Spleen (tissue), 11 donors: ENCODE results near the gene SERPINA4. TPM values are rescaled to one million over a fixed set of nuclear protein-coding genes. Genes with fewer than 3 reads are reported as not detected.
"Not testable (repeated sequence)": the region's sequence is repeated elsewhere in the genome, so short reads cannot be mapped to it uniquely, and the experiment has no call there.

Experiments
- DNase-seq: peaks from one replicate; pipeline ENCODE4 v3.0.0-alpha.2; 2020
- H3K27ac ChIP-seq, 8 donors: fragments of 200-600 bp; sonication (generic) in 7 of 8; 1 replicate in 4 of 8; 2 replicates in 4 of 8; pipeline versions ENCODE4 v1.5.0 to v1.8.0; 2016 to 2021; ENCODE audit warnings: inconsistent platforms in 4 of 8, mild to moderate bottlenecking in 4 of 8, moderate library complexity in 1 of 8
- H3K27me3 ChIP-seq, 7 donors: fragments of 200-600 bp; sonication (generic) in 6 of 7; replicated peaks in 1 of 7; 1 replicate in 4 of 7; 2 replicates in 3 of 7; pipeline versions ENCODE4 v1.5.0 to v1.8.0; 2016 to 2021; ENCODE audit warnings: inconsistent platforms in 3 of 7, mild to moderate bottlenecking in 1 of 7
- H3K36me3 ChIP-seq, 6 donors: fragments of 200-600 bp; sonication (generic) in 5 of 6; 1 replicate in 4 of 6; 2 replicates in 2 of 6; pipeline versions ENCODE4 v1.5.0 to v1.8.0; 2016 to 2021; ENCODE audit warnings: inconsistent platforms in 2 of 6
- H3K4me1 ChIP-seq, 6 donors: fragments of 200-600 bp; sonication (generic) in 5 of 6; 1 replicate in 3 of 6; 2 replicates in 3 of 6; pipeline versions ENCODE4 v1.5.0 to v1.8.0; 2016 to 2021; ENCODE audit warnings: inconsistent platforms in 3 of 6
- H3K4me3 ChIP-seq, 8 donors: fragments of 200-600 bp; sonication (generic) in 7 of 8; 1 replicate in 4 of 8; 2 replicates in 4 of 8; pipeline versions ENCODE4 v1.5.0 to v1.8.0; 2016 to 2021; ENCODE audit warnings: inconsistent platforms in 4 of 8, mild to moderate bottlenecking in 4 of 8, moderate library complexity in 2 of 8
- H3K9me3 ChIP-seq, 8 donors: fragments of 200-600 bp; sonication (generic) in 7 of 8; 1 replicate in 4 of 8; 2 replicates in 4 of 8; pipeline versions ENCODE4 v1.5.0 to v1.8.0; 2016 to 2021; ENCODE audit warnings: inconsistent platforms in 4 of 8
- POLR2A ChIP-seq, 3 donors: fragments of 450-650 bp; IDR thresholded peaks; one replicate each; pipeline ENCODE4 v1.5.1; 2017; ENCODE audit warnings: antibody characterized with exemption in 3 of 3, mild to moderate bottlenecking in 1 of 3
- POLR2AphosphoS5 ChIP-seq, 3 donors: sonication (generic); formaldehyde crosslinking; IDR thresholded peaks; one replicate each; pipeline ENCODE4 v1.5.1; 2017; ENCODE audit warnings: antibody characterized with exemption in 3 of 3
- WGBS, 5 donors: extraction: QIAGEN DNeasy Blood & Tissue Kit in 3 of 5; methylation state at CpG; one replicate each; pipeline versions ENCODE4 v1.1.5 to v1.1.7; 2013 to 2018; 5-methylcytosine and 5-hydroxymethylcytosine counted together
- intact Hi-C: fragments of 100-400 bp; cut with DNase I; formaldehyde crosslinking; loops from one replicate; pipeline ENCODE4 v1.15.0; 2023; ENCODE audit warnings: low total_unique reads
- polyA plus RNA-seq, 3 donors: library from polyadenylated mRNA; stranded (reverse); fragments of 200-250 nt; gene quantifications; one replicate each; pipeline ENCODE4 v1.2.1, GENCODE V29; 2013
- total RNA-seq, 7 donors: library from RNA; depleted of rRNA in 3 of 7; stranded (reverse); fragments of >200 nt in 3 of 7; fragmentation: NEBNext Ultra II Directional in 4 of 7; extraction: Animal tissue kit (Norgen Biotek cat#: 25700) in 4 of 7; gene quantifications; one replicate each; pipeline versions ENCODE4 v1.1.0 to v1.2.1, GENCODE V29; 2016 to 2021
- TF ChIP-seq, protein P1 (sequence below), 11 experiments: fragments of 200-600 bp in 7 of 11; fragments of 450-650 bp in 4 of 11; sonication (generic) in 4 of 11; IDR thresholded peaks in 8 of 11; conservative IDR thresholded peaks in 3 of 11; 1 replicate in 7 of 11; 2 replicates in 4 of 11; pipeline versions ENCODE4 v1.4.0 to v1.8.0; 2016 to 2021; ENCODE audit warnings: antibody characterized with exemption in 11 of 11, inconsistent platforms in 4 of 11, mild to moderate bottlenecking in 1 of 11
- donor health status: healthy with polysubstance abuse.
- donor health status: DM: no; HTN: no; CAD: no; lungs with moderate emphysema.
- donor health status: DM: no; HTN: no; CAD: no.
- donor health status: Bipolar disorder and iron deficiency.
- donor health status: healthy.
- donor health status: DM: no; HTN: no; CAD: no.
- donor health status: DM: yes; HTN: yes; CAD: no.

SERPINA4 gene
- total and polyA plus RNA-seq, 10 donors, result not detected

DNA sequence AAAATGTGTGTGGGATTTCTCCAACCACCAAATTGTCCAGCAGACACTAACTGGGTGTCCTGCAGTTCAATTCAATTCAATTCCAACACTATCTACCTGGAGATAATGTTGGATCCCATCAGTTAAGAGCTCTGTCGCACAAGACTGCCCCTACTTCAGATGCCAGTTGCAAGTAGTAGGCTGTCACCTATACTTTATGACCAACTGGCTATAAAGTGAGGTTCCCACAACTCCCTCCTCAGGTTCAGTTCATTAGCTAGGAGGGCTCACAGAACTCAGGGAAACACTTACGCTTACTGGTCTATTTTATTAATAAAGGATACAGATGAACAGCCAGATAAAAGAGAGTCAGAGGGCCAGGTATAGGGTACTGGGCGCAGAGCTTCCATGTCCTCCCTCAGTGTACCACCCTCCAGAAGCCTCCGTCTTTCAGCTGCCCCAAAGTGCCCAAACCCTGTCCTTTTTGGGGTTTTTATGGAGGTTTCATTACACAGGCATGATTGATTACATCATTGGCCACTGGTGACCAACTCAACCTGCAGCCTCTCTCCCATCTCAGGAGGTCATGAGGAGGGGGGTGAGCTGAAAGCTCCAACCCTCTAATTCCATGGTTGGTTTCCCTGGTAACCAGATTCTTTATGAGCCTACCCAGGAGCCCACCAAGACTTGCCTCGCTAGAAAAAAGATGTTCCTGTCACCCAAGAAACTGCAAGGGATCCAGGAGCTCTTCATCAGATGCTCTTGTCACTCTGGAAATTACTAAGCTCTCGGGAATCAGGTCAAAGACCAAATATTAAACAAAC, 12.4 kb downstream of the SERPINA4 start:
- TF ChIP-seq, protein P1, sequence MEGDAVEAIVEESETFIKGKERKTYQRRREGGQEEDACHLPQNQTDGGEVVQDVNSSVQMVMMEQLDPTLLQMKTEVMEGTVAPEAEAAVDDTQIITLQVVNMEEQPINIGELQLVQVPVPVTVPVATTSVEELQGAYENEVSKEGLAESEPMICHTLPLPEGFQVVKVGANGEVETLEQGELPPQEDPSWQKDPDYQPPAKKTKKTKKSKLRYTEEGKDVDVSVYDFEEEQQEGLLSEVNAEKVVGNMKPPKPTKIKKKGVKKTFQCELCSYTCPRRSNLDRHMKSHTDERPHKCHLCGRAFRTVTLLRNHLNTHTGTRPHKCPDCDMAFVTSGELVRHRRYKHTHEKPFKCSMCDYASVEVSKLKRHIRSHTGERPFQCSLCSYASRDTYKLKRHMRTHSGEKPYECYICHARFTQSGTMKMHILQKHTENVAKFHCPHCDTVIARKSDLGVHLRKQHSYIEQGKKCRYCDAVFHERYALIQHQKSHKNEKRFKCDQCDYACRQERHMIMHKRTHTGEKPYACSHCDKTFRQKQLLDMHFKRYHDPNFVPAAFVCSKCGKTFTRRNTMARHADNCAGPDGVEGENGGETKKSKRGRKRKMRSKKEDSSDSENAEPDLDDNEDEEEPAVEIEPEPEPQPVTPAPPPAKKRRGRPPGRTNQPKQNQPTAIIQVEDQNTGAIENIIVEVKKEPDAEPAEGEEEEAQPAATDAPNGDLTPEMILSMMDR (IDR thresholded peaks at IDR 0.05 in 8 of 11, conservative IDR thresholded peaks at IDR 0.05 in 3 of 11), result no peak
- DNase-seq, result no peak
- no peak overlapping the region for H3K4me3 ChIP-seq
- H3K27ac ChIP-seq, result no peak overlapping the region
- no peaks in the 10 kb centered on the region for H3K36me3 ChIP-seq
- intact Hi-C loops, result no loop called here
- no peaks in the 10 kb centered on the region for H3K27me3 ChIP-seq
- WGBS, 5 donors, result 83 to 88% (median 85%) methylated on average over 6 of the region's 6 CpGs
- peaks cover 0 to 28% (median 2%) of the 10 kb centered on the region in 6 donors for H3K4me1 ChIP-seq
- H3K9me3 ChIP-seq, result no peaks in the 10 kb centered on the region

DNA sequence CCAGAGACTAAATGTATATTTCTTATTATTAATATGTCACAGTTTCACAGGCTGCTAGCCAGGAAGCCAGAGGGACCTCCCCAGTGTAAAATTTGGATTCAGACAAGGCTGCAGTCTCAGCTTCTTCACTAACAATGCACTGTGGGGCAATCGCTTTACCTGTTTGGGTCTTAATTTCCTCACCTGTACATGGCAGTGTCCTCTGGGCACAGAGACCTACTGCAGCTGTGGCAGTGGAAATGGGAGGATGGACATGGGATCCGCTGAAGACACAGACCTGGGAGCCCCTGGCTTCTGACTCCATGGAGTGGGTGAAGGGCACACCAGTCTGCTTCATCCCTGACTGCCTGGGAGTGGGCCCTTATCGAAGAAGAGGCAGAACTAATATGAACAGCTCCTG, 13.1 kb downstream of the SERPINA4 start:
- intact Hi-C loops, result no loop called here
- TF ChIP-seq POLR2A (IDR thresholded peaks at IDR 0.05) (no peak), POLR2AphosphoS5 (IDR thresholded peaks at IDR 0.05) (no peak)
- TF ChIP-seq, protein P1 (IDR thresholded peaks at IDR 0.05 in 8 of 11, conservative IDR thresholded peaks at IDR 0.05 in 3 of 11), result no peak
- H3K27me3 ChIP-seq, result no peaks in the 10 kb centered on the region

DNA sequence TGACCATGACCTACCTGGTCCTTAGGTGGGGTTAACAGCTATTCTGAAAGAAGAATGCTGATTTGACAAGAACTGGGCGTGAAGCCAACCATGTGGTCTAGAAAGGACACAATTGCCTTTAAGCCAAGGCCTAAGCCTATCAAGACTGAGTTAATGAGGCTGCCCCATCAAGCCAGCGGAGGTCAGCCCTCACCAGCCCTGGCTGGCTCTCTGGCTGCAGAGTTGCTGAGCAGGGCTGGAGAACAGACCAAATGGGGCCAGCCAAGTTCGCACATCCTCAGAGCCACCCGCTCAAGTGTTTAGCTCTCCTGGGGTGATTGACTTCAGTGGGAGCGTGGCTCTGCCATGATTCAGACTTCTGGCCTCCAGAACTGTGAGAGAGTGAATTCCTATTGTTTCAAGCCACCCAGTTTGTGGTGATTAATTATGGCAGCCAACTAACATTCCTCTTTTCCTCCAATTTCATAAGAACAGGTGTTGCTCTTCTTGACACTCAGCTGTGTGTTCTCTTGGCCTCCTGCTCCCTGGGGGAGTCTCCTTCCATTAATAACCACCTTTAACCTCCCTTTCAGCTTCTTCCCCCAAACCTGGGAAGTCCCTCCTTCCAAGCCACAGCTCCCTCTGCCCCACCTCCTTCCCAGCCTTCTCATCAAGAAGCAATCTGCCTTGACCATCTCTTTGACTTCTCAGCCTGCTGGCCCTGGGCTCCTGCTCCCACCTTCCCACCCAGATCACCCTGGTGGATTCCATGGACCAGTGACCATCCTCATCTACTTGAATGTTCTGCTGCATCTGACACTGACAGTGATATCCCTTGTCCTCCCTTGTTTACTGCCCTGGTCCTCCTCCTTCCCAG, 14.7 kb downstream of the SERPINA4 start:
- Histone ChIP-seq H3K27ac (no peak overlapping the region), H3K36me3 (no peaks in the 10 kb centered on the region), H3K9me3 (no peaks in the 10 kb centered on the region), H3K4me3 (no peak overlapping the region), H3K4me1 (peaks cover 0 to 24% (median 4%) of the 10 kb centered on the region in 6 donors), H3K27me3 (peaks cover 0 to 7% (median 0%) of the 10 kb centered on the region in 7 donors)
- TF ChIP-seq POLR2AphosphoS5 (IDR thresholded peaks at IDR 0.05) (no peak), POLR2A (IDR thresholded peaks at IDR 0.05) (no peak)
- TF ChIP-seq, protein P1 (IDR thresholded peaks at IDR 0.05 in 8 of 11, conservative IDR thresholded peaks at IDR 0.05 in 3 of 11), result no peak
- DNase-seq, result no peak
- intact Hi-C loops, result no loop called here
- 77 to 88% (median 79%) methylated on average over 5 of the region's 5 CpGs for WGBS, 5 donors

More for the DNA sequence above, 13.1 kb downstream of the SERPINA4 start:
- WGBS, 5 donors, result 72 to 92% (median 75%) methylated on average over 3 of the region's 3 CpGs
- H3K4me3 ChIP-seq, result no peak overlapping the region
- H3K27ac ChIP-seq, result no peak overlapping the region
- peaks cover 0 to 28% (median 2%) of the 10 kb centered on the region in 6 donors for H3K4me1 ChIP-seq
- no peaks in the 10 kb centered on the region for H3K9me3 ChIP-seq
- no peak for DNase-seq
- no peaks in the 10 kb centered on the region for H3K36me3 ChIP-seq

DNA sequence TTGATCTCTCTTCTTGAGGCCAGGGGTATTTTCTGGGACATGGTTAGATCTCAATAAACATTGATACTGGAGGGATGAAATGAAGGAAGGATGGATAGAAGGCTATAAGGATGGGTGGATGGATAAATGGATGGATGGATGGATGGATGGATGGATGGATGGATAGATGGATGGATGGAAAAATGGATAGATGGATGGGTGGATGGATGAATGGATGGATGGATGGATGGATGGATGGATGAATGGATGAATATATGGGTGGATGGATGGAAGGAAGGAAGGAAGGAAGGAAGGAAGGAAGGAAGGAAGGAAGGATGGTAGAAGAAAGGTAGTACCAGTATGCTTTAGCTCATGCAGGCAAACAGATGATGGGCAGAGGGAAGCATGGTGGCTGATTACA, 16.2 kb downstream of the SERPINA4 start:
- H3K27ac ChIP-seq, intact Hi-C loops, DNase-seq, H3K36me3 ChIP-seq, H3K9me3 ChIP-seq, H3K27me3 ChIP-seq, H3K4me3 ChIP-seq: not testable (repeated sequence)
- H3K4me1 ChIP-seq, result peaks cover 0 to 11% (median 4%) of the 10 kb centered on the region in 6 donors
